Keratinocyte (primary cell): ENCODE measurements around the gene MC4R.

Source experiments
- CTCF ChIP-seq, 3 experiments: IDR thresholded peaks in 1 of 3; conservative IDR thresholded peaks in 1 of 3; optimal IDR thresholded peaks in 1 of 3; 2 replicates in 2 of 3; 3 replicates in 1 of 3; pipeline versions ENCODE3 to v1.5.1; 2011; ENCODE audit warnings: low read length in 3 of 3, mild to moderate bottlenecking in 3 of 3, moderate library complexity in 2 of 3, control low read depth in 1 of 3, inconsistent platforms in 1 of 3; ENCODE audit not compliant: insufficient read depth in 2 of 3; ENCODE audit errors: extremely low read depth in 1 of 3
- EZH2 ChIP-seq: IDR thresholded peaks from one replicate; pipeline ENCODE4 v1.6.1; 2012; ENCODE audit warnings: inconsistent platforms, mild to moderate bottlenecking, low read length, moderate library complexity

- no peak for TF ChIP-seq EZH2
- TF ChIP-seq CTCF (optimal IDR thresholded peaks at IDR 0.05 in 1 of 3, IDR thresholded peaks at IDR 0.05 in 1 of 3, conservative IDR thresholded peaks at IDR 0.05 in 1 of 3; ENCODE audit: extremely low read depth in 1 of 3, insufficient read depth in 2 of 3, low read length in 3 of 3): no peak
Observed at GRCh38 chr18:60417946-60418345, 45.4 kb upstream of the MC4R start.
